Parathyroid adenoma (tissue), 2 donors: ENCODE data around the gene PIGR.

Source experiments
- H2AFZ ChIP-seq: fragments of 300-600 bp; sonication (generic); one replicate; pipeline ENCODE4 v1.7.0; 2017; ENCODE audit warnings: antibody characterized with exemption, mild to moderate bottlenecking
- H3K27ac ChIP-seq: fragments of 300-600 bp; sonication (generic); one replicate; pipeline ENCODE4 v1.7.0; 2017
- H3K27me3 ChIP-seq: fragments of 300-600 bp; sonication (generic); one replicate; pipeline ENCODE4 v1.7.0; 2017; ENCODE audit warnings: low read length; ENCODE audit not compliant: control insufficient read depth, insufficient read depth
- H3K36me3 ChIP-seq: fragments of 300-600 bp; sonication (generic); one replicate; pipeline ENCODE4 v1.7.0; 2017; ENCODE audit warnings: low read length; ENCODE audit not compliant: control insufficient read depth, insufficient read depth
- H3K4me1 ChIP-seq: fragments of 300-600 bp; sonication (generic); one replicate; pipeline ENCODE4 v1.7.0; 2017; ENCODE audit warnings: control low read depth
- H3K4me2 ChIP-seq: fragments of 300-600 bp; sonication (generic); one replicate; pipeline ENCODE4 v1.7.0; 2017; ENCODE audit warnings: low read length
- H3K4me3 ChIP-seq: fragments of 300-600 bp; sonication (generic); one replicate; pipeline ENCODE4 v1.7.0; 2017; ENCODE audit warnings: low read depth, low read length
- H3K79me2 ChIP-seq: fragments of 300-600 bp; sonication (generic); one replicate; pipeline ENCODE4 v1.7.0; 2017; ENCODE audit warnings: control low read depth
- H3K9ac ChIP-seq: fragments of 300-600 bp; sonication (generic); one replicate; pipeline ENCODE4 v1.7.0; 2017; ENCODE audit warnings: mild to moderate bottlenecking
- H3K9me3 ChIP-seq: fragments of 300-600 bp; sonication (generic); one replicate; pipeline ENCODE4 v1.7.0; 2017; ENCODE audit warnings: low read length; ENCODE audit not compliant: control insufficient read depth
- CTCF ChIP-seq: fragments of 300-600 bp; sonication (generic); IDR thresholded peaks from one replicate; pipeline ENCODE4 v1.7.0; 2017; ENCODE audit warnings: antibody characterized with exemption, mild to moderate bottlenecking
- donor health status: primary hyperparathyroidism.

PIGR gene

GRCh38 chr1:206897175-206897574, 49.1 kb downstream of the PIGR start, which contains the start of gene IL24:
TSS of gene IL24 (plus strand) at chr1:206897443. CDS start at chr1:206897833, 390 bp downstream.
- no peak within 1 kb of the TSS for H3K9ac ChIP-seq
- H3K27ac ChIP-seq = no peak within 1 kb of the TSS
- H3K4me2 ChIP-seq = no peak within 1 kb of the TSS
- no peaks in the 10 kb centered on the region for H3K27me3 ChIP-seq
- no peak within 1 kb of the TSS for H2AFZ ChIP-seq
- TF ChIP-seq CTCF = no peak
- H3K4me3 ChIP-seq = no peak within 1 kb of the TSS
- no peaks in the 10 kb centered on the region for H3K36me3 ChIP-seq
- no peaks in the 10 kb centered on the region for H3K9me3 ChIP-seq
- no peaks in the 10 kb centered on the region for H3K79me2 ChIP-seq
- H3K4me1 ChIP-seq = no peaks in the 10 kb centered on the region

- Histone ChIP-seq H3K79me2 (no peaks in the 10 kb centered on the region), H3K4me2 (no peak overlapping the region), H3K4me3 (no peak overlapping the region), H3K36me3 (no peaks in the 10 kb centered on the region), H2AFZ (no peak overlapping the region), H3K9me3 (no peaks in the 10 kb centered on the region), H3K4me1 (no peaks in the 10 kb centered on the region), H3K27me3 (no peaks in the 10 kb centered on the region), H3K27ac (no peak overlapping the region), H3K9ac (no peak overlapping the region)
- no peak for TF ChIP-seq CTCF
These were observed 50.0 kb downstream of the PIGR start for GRCh38 chr1:206896261-206896660.

GRCh38 chr1:206895837-206896242, 50.4 kb downstream of the PIGR start:
- no peak overlapping the region for H3K4me2 ChIP-seq
- no peaks in the 10 kb centered on the region for H3K4me1 ChIP-seq
- no peak overlapping the region for H3K4me3 ChIP-seq
- H3K79me2 ChIP-seq = no peaks in the 10 kb centered on the region
- no peak overlapping the region for H3K9ac ChIP-seq
- H3K9me3 ChIP-seq = no peaks in the 10 kb centered on the region
- H3K27ac ChIP-seq = no peak overlapping the region
- H3K36me3 ChIP-seq = no peaks in the 10 kb centered on the region
- no peak for TF ChIP-seq CTCF
- no peaks in the 10 kb centered on the region for H3K27me3 ChIP-seq
- no peak overlapping the region for H2AFZ ChIP-seq

- H3K27me3 ChIP-seq = no peaks in the 10 kb centered on the region
- no peaks in the 10 kb centered on the region for H3K4me1 ChIP-seq
- H3K9ac ChIP-seq = no peak overlapping the region
- no peaks in the 10 kb centered on the region for H3K79me2 ChIP-seq
- no peaks in the 10 kb centered on the region for H3K9me3 ChIP-seq
- H3K27ac ChIP-seq = no peak overlapping the region
- H3K4me3 ChIP-seq = no peak overlapping the region
- H3K4me2 ChIP-seq = no peak overlapping the region
- H3K36me3 ChIP-seq = no peaks in the 10 kb centered on the region
- no peak overlapping the region for H2AFZ ChIP-seq
- TF ChIP-seq CTCF = no peak
These were observed 50.9 kb downstream of the PIGR start for GRCh38 chr1:206895325-206895724.

- Histone ChIP-seq H2AFZ (no peak overlapping the region), H3K36me3 (no peaks in the 10 kb centered on the region)
These were observed 52.9 kb downstream of the PIGR start for GRCh38 chr1:206893380-206893779.

More at GRCh38 chr1:206893380-206893779, 52.9 kb downstream of the PIGR start:
- Histone ChIP-seq H3K27me3 (no peaks in the 10 kb centered on the region), H3K79me2 (no peaks in the 10 kb centered on the region), H3K4me3 (no peak overlapping the region), H3K27ac (no peak overlapping the region), H3K9me3 (no peaks in the 10 kb centered on the region), H3K4me1 (no peaks in the 10 kb centered on the region), H3K4me2 (no peak overlapping the region), H3K9ac (no peak overlapping the region)
- TF ChIP-seq CTCF = no peak
